Measurements from ENCODE around the gene FAM240B.

The FAM240B gene

GRCh38 chr9:38671372-38671731 lies 48.6 kb downstream of the FAM240B start:
- Mint-ChIP-seq H3K27ac (no peak overlapping the region), H3K36me3 (ENCODE audit: low read depth) (no peaks in the 10 kb centered on the region)

GRCh38 chr9:38670542-38671371 lies 49.2 kb downstream of the FAM240B start:
- Mint-ChIP-seq H3K4me3 (no peak overlapping the region), H3K4me1 (ENCODE audit: low read depth) (peaks cover 19% of the 10 kb centered on the region), H3K27me3 (peaks cover 8% of the 10 kb centered on the region), H3K36me3 (ENCODE audit: low read depth) (no peaks in the 10 kb centered on the region), H3K9me3 (no peaks in the 10 kb centered on the region), H3K27ac (no peak overlapping the region)
- intact Hi-C loops (cut with micrococcal nuclease) = loop anchor here (5.0 kb wide), 1 partner anchor 48 kb away; the partner anchor contains the start of gene ANKRD18A

More at GRCh38 chr9:38671372-38671731, 48.6 kb downstream of the FAM240B start:
- H3K9me3 Mint-ChIP-seq = no peaks in the 10 kb centered on the region
- peaks cover 8% of the 10 kb centered on the region for H3K27me3 Mint-ChIP-seq
- no peak overlapping the region for H3K4me3 Mint-ChIP-seq
- peaks cover 25% of the 10 kb centered on the region for H3K4me1 Mint-ChIP-seq (ENCODE audit: low read depth)
- intact Hi-C loops (cut with micrococcal nuclease) = loop anchor here (5.0 kb wide), 1 partner anchor 49 kb away; the partner anchor contains the start of gene ANKRD18A

GRCh38 chr9:38668791-38669466 lies 51.0 kb downstream of the FAM240B start:
- Mint-ChIP-seq H3K27me3 (peaks cover 9% of the 10 kb centered on the region), H3K4me1 (ENCODE audit: low read depth) (peaks cover 18% of the 10 kb centered on the region), H3K4me3 (no peak overlapping the region), H3K27ac (no peak overlapping the region), H3K36me3 (ENCODE audit: low read depth) (no peaks in the 10 kb centered on the region), H3K9me3 (no peaks in the 10 kb centered on the region)
- intact Hi-C loops (cut with micrococcal nuclease) = no loop called here

GRCh38 chr9:38662763-38663593 lies 57.0 kb downstream of the FAM240B start:
- intact Hi-C loops (cut with micrococcal nuclease) = no loop called here
- Mint-ChIP-seq H3K4me1 (ENCODE audit: low read depth) (no peaks in the 10 kb centered on the region), H3K36me3 (ENCODE audit: low read depth) (no peaks in the 10 kb centered on the region), H3K27me3 (peaks cover 15% of the 10 kb centered on the region), H3K9me3 (no peaks in the 10 kb centered on the region), H3K4me3 (no peak overlapping the region), H3K27ac (no peak overlapping the region)

- Mint-ChIP-seq H3K27me3 (peaks cover 25% of the 10 kb centered on the region), H3K36me3 (ENCODE audit: low read depth) (no peaks in the 10 kb centered on the region), H3K4me1 (ENCODE audit: low read depth) (no peaks in the 10 kb centered on the region), H3K27ac (no peak overlapping the region), H3K9me3 (no peaks in the 10 kb centered on the region), H3K4me3 (no peak overlapping the region)
- intact Hi-C loops (cut with micrococcal nuclease) = no loop called here
Observed at GRCh38 chr9:38659538-38659937, 60.4 kb downstream of the FAM240B start.

GRCh38 chr9:38656896-38657295 lies 63.0 kb downstream of the FAM240B start:
- Mint-ChIP-seq H3K27ac (no peak overlapping the region), H3K9me3 (no peaks in the 10 kb centered on the region), H3K36me3 (ENCODE audit: low read depth) (no peaks in the 10 kb centered on the region), H3K27me3 (peaks cover 19% of the 10 kb centered on the region), H3K4me1 (ENCODE audit: low read depth) (no peaks in the 10 kb centered on the region), H3K4me3 (no peak overlapping the region)
- intact Hi-C loops (cut with micrococcal nuclease) = no loop called here

- Mint-ChIP-seq H3K36me3 (ENCODE audit: low read depth) (no peaks in the 10 kb centered on the region), H3K27me3 (peaks cover 16% of the 10 kb centered on the region)
- intact Hi-C loops (cut with micrococcal nuclease) = no loop called here
Observed at GRCh38 chr9:38652486-38652885, 67.4 kb downstream of the FAM240B start.

GRCh38 chr9:38652044-38652443 lies 67.9 kb downstream of the FAM240B start:
- no peak overlapping the region for H3K27ac Mint-ChIP-seq
- intact Hi-C loops (cut with micrococcal nuclease) = no loop called here
- H3K36me3 Mint-ChIP-seq (ENCODE audit: low read depth) = no peaks in the 10 kb centered on the region
- H3K27me3 Mint-ChIP-seq = peaks cover 12% of the 10 kb centered on the region
- H3K4me3 Mint-ChIP-seq = no peak overlapping the region
- H3K4me1 Mint-ChIP-seq (ENCODE audit: low read depth) = no peaks in the 10 kb centered on the region
- H3K9me3 Mint-ChIP-seq = no peaks in the 10 kb centered on the region

More at GRCh38 chr9:38652486-38652885, 67.4 kb downstream of the FAM240B start:
- Mint-ChIP-seq H3K9me3 (no peaks in the 10 kb centered on the region), H3K4me3 (no peak overlapping the region), H3K27ac (no peak overlapping the region), H3K4me1 (ENCODE audit: low read depth) (no peaks in the 10 kb centered on the region)

- peaks cover 9% of the 10 kb centered on the region for H3K27me3 Mint-ChIP-seq
- H3K9me3 Mint-ChIP-seq = no peaks in the 10 kb centered on the region
- no peak overlapping the region for H3K4me3 Mint-ChIP-seq
- H3K36me3 Mint-ChIP-seq (ENCODE audit: low read depth) = no peaks in the 10 kb centered on the region
- no peak overlapping the region for H3K27ac Mint-ChIP-seq
- intact Hi-C loops (cut with micrococcal nuclease) = no loop called here
- no peaks in the 10 kb centered on the region for H3K4me1 Mint-ChIP-seq (ENCODE audit: low read depth)
Observed at GRCh38 chr9:38651400-38652042, 68.4 kb downstream of the FAM240B start.

- peaks cover 6% of the 10 kb centered on the region for H3K27me3 Mint-ChIP-seq
- H3K27ac Mint-ChIP-seq = no peak overlapping the region
- no peak overlapping the region for H3K4me3 Mint-ChIP-seq
- no peaks in the 10 kb centered on the region for H3K9me3 Mint-ChIP-seq
- no peaks in the 10 kb centered on the region for H3K4me1 Mint-ChIP-seq (ENCODE audit: low read depth)
- intact Hi-C loops (cut with micrococcal nuclease) = no loop called here
- no peaks in the 10 kb centered on the region for H3K36me3 Mint-ChIP-seq (ENCODE audit: low read depth)
Observed at GRCh38 chr9:38650564-38650963, 69.4 kb downstream of the FAM240B start.

- no peaks in the 10 kb centered on the region for H3K4me1 Mint-ChIP-seq (ENCODE audit: low read depth)
- no peaks in the 10 kb centered on the region for H3K36me3 Mint-ChIP-seq (ENCODE audit: low read depth)
- H3K27me3 Mint-ChIP-seq = peaks cover 4% of the 10 kb centered on the region
- intact Hi-C loops (cut with micrococcal nuclease) = no loop called here
- H3K9me3 Mint-ChIP-seq = no peaks in the 10 kb centered on the region
- no peak overlapping the region for H3K27ac Mint-ChIP-seq
- no peak overlapping the region for H3K4me3 Mint-ChIP-seq
Observed at GRCh38 chr9:38649731-38650363, 70.1 kb downstream of the FAM240B start.

- Mint-ChIP-seq H3K27me3 (no peaks in the 10 kb centered on the region), H3K4me1 (ENCODE audit: low read depth) (no peaks in the 10 kb centered on the region), H3K27ac (no peak overlapping the region), H3K9me3 (no peaks in the 10 kb centered on the region), H3K36me3 (ENCODE audit: low read depth) (no peaks in the 10 kb centered on the region), H3K4me3 (no peak overlapping the region)
- intact Hi-C loops (cut with micrococcal nuclease) = no loop called here
Observed at GRCh38 chr9:38644601-38645000, 75.3 kb downstream of the FAM240B start.

Measured in dendritic cell treated with granulocyte-macrophage colony-stimulating factor and Interleukin-4, amounts not matched to agents 40 ng/mL and 50 ng/mL, for 4 days (primary cell).